Measurements from ENCODE around the gene ZNF155. TPM values are rescaled to one million over a fixed set of nuclear protein-coding genes. Genes with fewer than 3 reads are reported as not detected.
A peak's percentile ranks its signal among the peaks of the same experiment; 100 is the strongest.

Gene ZNF155
- 1 to 10 TPM in 1 of 2 donors, under 1 TPM in 1; 0.99 to 3.4 TPM for total RNA-seq

GRCh38 chr19:43983912-43984686, at the start of gene ZNF155:
ZNF155 (plus strand) TSS chr19:43984188; CDS start chr19:43988544, 4,356 bp downstream.
- intact Hi-C loops (cut with DNase I), result no loop called here
- TF ChIP-seq CTCF (IDR thresholded peaks at IDR 0.05) (no peak), POLR2A (IDR thresholded peaks at IDR 0.05) (peak in 2 of 3 donors; percentile 41 to 45)
- H3K27ac ChIP-seq, result peak within 1 kb of the TSS in 3 of 4 donors; percentile 22 to 74 (median 55)
- H3K9me3 ChIP-seq, result peaks cover 0 to 5% (median 4%) of the 10 kb centered on the region in 3 donors
- 1% methylated on average over 33 to 40 of the region's 40 CpGs for WGBS, 2 donors
- no peaks in the 10 kb centered on the region for H3K27me3 ChIP-seq
- H3K36me3 ChIP-seq (replicated peaks in 1 of 2; ENCODE audit: insufficient read depth in 1 of 2, low read depth in 2 of 2), result no peaks in the 10 kb centered on the region
- peaks cover 7% of the 10 kb centered on the region for H3K4me1 ChIP-seq
- H3K4me3 ChIP-seq, result peak within 1 kb of the TSS; percentile 35 to 54
- DNase-seq (peak; percentile 90 to 97 (median 94)), ATAC-seq (peak; percentile 99)

GRCh38 chr19:43934985-43935708, 48.8 kb upstream of the ZNF155 start, which contains the start of gene ZNF45:
ZNF45 (minus strand) TSS chr19:43935282; CDS start chr19:43922185, 13,097 bp downstream.
- WGBS, 2 donors, result 0% methylated on average over 29 to 42 of the region's 42 CpGs
- intact Hi-C loops (cut with DNase I), result no loop called here

DNA sequence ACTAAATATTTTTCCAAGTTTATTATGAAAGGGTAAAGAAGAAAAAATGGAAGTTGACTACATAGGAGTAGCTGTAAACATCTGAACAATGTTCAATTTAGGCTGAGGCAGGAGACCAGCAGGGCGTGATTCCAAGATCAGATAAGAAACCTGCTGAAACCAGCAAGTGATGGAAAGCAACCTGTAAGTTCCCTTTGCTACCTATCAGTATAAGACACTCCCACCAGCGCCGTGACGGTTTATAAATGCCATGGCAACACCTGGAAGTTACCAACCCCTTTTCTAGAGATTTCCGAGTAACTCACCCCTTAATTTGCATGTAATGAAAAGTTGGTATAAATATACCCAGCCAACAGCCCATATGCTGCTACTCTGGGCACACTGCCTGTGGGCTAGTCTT, 47.8 kb upstream of the ZNF155 start:
- WGBS, 2 donors, result 46 to 56% methylated on average over 5 of the region's 5 CpGs
- H3K4me1 ChIP-seq, result peaks cover 15% of the 10 kb centered on the region
- ATAC-seq, result no peak
- H3K4me3 ChIP-seq, result no peak overlapping the region
- TF ChIP-seq CTCF (IDR thresholded peaks at IDR 0.05) (no peak), POLR2A (IDR thresholded peaks at IDR 0.05) (no peak)
- intact Hi-C loops (cut with DNase I), result no loop called here
- H3K9me3 ChIP-seq, result peaks cover 0 to 13% (median 0%) of the 10 kb centered on the region in 3 donors
- H3K27ac ChIP-seq, result no peak overlapping the region
- DNase-seq, result no peak
- H3K36me3 ChIP-seq (replicated peaks in 1 of 2; ENCODE audit: insufficient read depth in 1 of 2, low read depth in 2 of 2), result no peaks in the 10 kb centered on the region
- H3K27me3 ChIP-seq, result no peaks in the 10 kb centered on the region

More at GRCh38 chr19:43934985-43935708, 48.8 kb upstream of the ZNF155 start, which contains the start of gene ZNF45:
- DNase-seq (peak; percentile 86 to 93 (median 90)), ATAC-seq (peak; percentile 98)
- H3K27ac ChIP-seq, result peak within 1 kb of the TSS; percentile 65 to 89 (median 79)
- H3K27me3 ChIP-seq, result no peaks in the 10 kb centered on the region
- peaks cover 15% of the 10 kb centered on the region for H3K4me1 ChIP-seq
- peaks cover 0 to 13% (median 0%) of the 10 kb centered on the region in 3 donors for H3K9me3 ChIP-seq
- peaks cover 0 to 6% of the 10 kb centered on the region in 2 donors for H3K36me3 ChIP-seq (replicated peaks in 1 of 2; ENCODE audit: insufficient read depth in 1 of 2, low read depth in 2 of 2)
- no peak for TF ChIP-seq CTCF (IDR thresholded peaks at IDR 0.05)
- TF ChIP-seq POLR2A (IDR thresholded peaks at IDR 0.05), result peak in 2 of 3 donors; percentile 54 to 56
- H3K4me3 ChIP-seq, result peak within 1 kb of the TSS; percentile 53 to 60

DNA sequence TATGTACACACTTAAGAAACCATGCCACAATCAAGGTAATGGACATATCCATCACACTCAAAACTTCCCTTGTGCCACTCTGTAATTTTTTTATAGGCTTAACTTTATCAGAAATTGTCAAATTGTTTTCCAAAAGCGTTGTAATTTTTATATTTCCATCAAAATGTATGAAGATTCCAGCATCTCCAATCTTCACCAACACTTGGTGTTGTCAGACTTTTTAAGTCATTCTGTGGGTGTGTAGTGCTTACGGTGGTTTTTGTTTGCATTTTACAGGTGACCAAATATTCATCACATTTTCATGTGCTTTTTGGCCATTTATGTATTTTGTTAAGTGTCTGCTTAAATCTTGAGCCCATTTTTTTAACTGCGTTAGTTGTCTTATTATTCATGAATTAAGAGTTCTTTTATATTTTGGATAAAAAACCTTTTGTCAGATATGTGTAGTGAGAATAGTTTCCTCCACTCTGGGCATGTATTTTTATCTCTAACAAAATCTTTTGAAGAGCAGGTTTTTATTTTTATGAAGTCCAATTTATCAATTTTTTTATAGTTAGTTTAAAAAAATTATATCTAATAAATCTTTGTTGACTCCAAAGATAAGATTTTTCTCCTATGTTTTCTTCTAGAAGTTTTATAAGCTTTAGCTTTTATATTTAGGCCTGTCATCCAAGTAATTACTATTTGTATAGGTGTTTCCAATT, 44.3 kb upstream of the ZNF155 start:
- Histone ChIP-seq H3K4me3 (no peak overlapping the region), H3K27me3 (no peaks in the 10 kb centered on the region), H3K4me1 (peaks cover 6% of the 10 kb centered on the region), H3K27ac (no peak overlapping the region), H3K9me3 (peaks cover 0 to 13% (median 0%) of the 10 kb centered on the region in 3 donors), H3K36me3 (replicated peaks in 1 of 2; ENCODE audit: insufficient read depth in 1 of 2, low read depth in 2 of 2) (no peaks in the 10 kb centered on the region)
- intact Hi-C loops (cut with DNase I), result no loop called here
- DNase-seq (no peak), ATAC-seq (no peak)
- WGBS, 2 donors, result 58 to 59% methylated on average over 3 of the region's 3 CpGs
- TF ChIP-seq CTCF (IDR thresholded peaks at IDR 0.05), result no peak
- no peak for TF ChIP-seq POLR2A (IDR thresholded peaks at IDR 0.05)
